Measurements from ENCODE around the gene RARG.

The RARG gene

DNA sequence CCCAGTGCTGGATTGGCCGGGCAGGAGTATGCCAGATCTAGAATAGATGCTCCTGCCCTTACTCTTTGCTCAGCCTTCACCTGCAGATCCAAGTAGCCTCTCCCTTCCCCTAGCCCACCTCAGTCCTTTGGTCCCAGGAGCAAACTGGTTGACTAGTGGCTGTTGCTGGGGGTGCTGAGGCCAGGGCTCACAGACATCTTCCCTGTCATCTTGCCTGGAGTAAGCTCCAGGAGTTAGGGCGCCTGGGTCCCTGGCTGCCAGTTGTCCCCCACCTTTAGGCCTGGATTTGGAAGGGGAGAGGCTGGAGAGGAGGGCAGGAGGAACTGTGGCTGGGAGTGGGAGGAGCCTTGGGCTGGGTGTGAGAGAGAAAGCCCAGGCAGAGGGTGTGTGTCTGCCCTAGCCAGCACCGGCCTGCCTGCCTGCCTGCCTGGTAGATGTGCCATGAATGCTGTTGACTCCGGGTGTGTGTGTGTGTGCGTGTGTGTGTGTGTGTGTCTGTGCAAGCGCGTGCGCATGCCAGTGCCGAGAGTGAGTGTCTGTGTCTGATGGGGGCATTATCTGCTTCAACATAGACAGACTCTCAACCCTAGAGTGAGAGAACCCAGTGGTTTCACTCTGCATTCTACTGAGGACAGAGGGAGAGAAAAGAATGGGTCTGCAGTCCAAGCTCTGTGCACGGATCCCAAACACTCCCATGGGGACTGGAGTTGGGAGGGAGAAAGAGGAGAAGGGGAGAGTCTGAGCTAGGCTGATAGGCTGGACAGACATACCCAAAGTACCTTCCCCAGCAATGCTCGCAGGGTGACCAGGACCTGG lies 845 bp upstream of the RARG start:
- H3K9me3 Mint-ChIP-seq: no peaks in the 10 kb centered on the region
- H3K27ac Mint-ChIP-seq: peak overlapping the region; percentile 55
- H3K4me3 Mint-ChIP-seq: peak overlapping the region; percentile 87
- no peaks in the 10 kb centered on the region for H3K27me3 Mint-ChIP-seq
- H3K4me1 Mint-ChIP-seq: peaks cover 71% of the 10 kb centered on the region
- H3K36me3 Mint-ChIP-seq: no peaks in the 10 kb centered on the region

DNA sequence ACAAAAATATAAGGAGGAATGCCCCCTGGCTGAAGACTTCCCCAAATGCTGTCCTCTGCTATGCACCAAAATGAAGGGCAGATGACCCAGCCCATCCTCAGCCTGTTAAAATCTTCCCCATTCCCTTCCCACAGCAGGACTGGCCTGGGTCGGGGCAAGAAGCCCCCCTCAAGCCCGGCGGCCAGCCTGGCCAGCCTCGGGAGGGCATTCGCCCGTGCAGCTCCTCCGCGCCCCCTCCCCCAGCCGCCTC lies 413 bp downstream of the RARG start:
- no peak overlapping the region for H3K27ac Mint-ChIP-seq
- H3K4me1 Mint-ChIP-seq: peaks cover 66% of the 10 kb centered on the region
- no peaks in the 10 kb centered on the region for H3K36me3 Mint-ChIP-seq
- H3K27me3 Mint-ChIP-seq: no peaks in the 10 kb centered on the region
- no peaks in the 10 kb centered on the region for H3K9me3 Mint-ChIP-seq
- H3K4me3 Mint-ChIP-seq: peak overlapping the region; percentile 42

DNA sequence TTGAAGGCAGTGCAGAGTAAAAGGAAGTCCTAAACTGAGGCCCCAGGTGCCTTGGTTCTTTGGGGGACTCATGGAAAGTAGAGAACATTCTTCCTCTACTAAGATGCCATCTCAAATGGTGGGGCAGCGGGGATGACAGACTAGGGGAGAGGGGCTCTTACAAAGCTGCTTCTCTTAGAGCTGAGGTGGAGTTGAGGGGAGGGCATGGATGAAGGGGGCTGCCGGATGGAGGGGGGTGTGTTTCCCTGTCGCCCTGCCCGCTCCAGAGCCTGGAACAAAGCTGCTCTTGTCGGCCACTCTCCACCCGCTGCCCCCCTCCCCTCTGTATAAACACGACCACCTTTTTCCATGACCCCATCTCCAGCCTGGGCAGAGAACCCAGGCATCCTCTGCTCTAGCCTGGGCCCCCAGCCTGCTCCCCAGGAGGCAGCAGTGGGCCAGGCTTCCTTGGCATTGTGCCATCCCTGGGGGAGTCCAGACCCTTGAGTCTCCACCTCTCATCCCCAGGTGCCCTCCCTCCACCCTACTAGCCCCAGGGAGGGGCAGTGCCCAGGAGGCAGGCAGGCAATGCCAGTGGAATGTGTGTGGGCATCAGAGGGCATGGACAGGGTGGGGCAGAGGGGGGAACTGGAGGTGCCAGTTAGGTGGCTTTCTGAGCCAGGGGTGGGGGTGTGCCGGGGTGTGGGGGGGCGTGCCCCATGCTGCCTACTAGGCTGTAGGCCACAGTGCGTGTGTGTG lies 1.7 kb downstream of the RARG start:
- no peaks in the 10 kb centered on the region for H3K36me3 Mint-ChIP-seq
- peaks cover 62% of the 10 kb centered on the region for H3K4me1 Mint-ChIP-seq
- no peaks in the 10 kb centered on the region for H3K9me3 Mint-ChIP-seq
- peak overlapping the region; percentile 58 for H3K4me3 Mint-ChIP-seq
- no peaks in the 10 kb centered on the region for H3K27me3 Mint-ChIP-seq
- no peak overlapping the region for H3K27ac Mint-ChIP-seq

DNA sequence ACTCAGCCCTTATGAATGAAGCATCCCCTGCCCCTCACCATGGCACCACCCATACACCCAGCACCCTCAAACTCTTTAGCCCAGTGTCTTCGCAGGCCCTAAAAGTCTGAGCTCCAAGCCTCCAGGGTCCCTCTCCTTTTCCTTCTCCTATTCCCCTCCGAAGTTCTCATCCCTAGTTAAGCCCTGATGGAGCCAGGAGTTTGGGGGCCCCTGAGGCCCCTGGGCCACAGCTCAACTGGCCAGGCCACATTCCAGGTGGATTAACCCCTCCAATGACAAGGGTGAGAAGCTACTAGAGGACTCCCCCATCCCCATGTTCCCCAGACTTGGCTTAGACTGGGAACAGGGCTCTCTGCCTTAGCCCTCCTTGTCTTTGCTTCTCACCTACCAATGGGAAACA lies 2.6 kb downstream of the RARG start:
- Mint-ChIP-seq H3K4me3 (no peak overlapping the region), H3K36me3 (no peaks in the 10 kb centered on the region), H3K27me3 (no peaks in the 10 kb centered on the region), H3K27ac (peak overlapping the region; percentile 69), H3K9me3 (no peaks in the 10 kb centered on the region), H3K4me1 (peaks cover 68% of the 10 kb centered on the region)

DNA sequence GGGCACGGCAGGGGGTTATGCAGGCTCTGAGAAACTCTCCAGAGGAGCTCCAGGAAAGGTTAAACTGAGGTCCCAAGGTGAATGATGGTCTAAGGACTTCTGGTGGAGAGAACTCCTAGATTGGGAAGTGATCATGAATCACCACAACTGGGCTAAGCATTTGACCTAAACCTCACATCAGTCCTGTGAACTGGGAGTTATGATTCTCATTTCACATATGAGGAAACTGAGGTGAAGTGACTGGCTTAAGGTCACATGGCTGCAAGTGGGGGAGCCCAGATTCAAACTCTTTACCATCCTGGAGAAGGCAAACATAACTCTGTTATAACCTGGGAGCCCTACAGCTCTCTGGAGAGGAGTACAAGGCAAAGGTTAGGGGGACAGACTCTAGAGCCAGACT lies 4.2 kb downstream of the RARG start:
- Mint-ChIP-seq H3K36me3 (no peaks in the 10 kb centered on the region), H3K9me3 (no peaks in the 10 kb centered on the region), H3K27me3 (no peaks in the 10 kb centered on the region), H3K27ac (no peak overlapping the region), H3K4me1 (peaks cover 72% of the 10 kb centered on the region), H3K4me3 (no peak overlapping the region)

DNA sequence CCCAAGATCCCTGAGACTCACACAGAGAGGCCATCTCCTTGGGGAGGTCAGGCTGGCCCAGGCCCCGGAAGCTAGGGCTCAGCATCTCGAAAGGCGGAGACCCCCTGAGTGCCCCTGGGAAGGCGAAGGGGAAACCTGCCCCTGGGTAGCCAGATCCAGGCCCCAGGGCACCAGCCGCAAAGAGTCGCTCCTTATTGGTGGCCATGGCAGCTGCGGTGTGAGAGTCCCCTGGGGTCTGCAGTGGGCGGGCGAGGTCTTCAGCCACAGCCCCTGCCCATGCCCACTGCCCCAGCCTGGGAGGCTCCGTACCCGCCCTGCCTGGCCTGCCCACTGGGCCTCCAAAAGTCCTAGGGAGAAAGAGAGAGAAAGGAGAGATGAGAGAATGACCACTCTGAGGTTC lies 4.7 kb downstream of the RARG start:
- no peaks in the 10 kb centered on the region for H3K27me3 Mint-ChIP-seq
- no peak overlapping the region for H3K4me3 Mint-ChIP-seq
- H3K4me1 Mint-ChIP-seq: peaks cover 72% of the 10 kb centered on the region
- H3K27ac Mint-ChIP-seq: no peak overlapping the region
- no peaks in the 10 kb centered on the region for H3K36me3 Mint-ChIP-seq
- no peaks in the 10 kb centered on the region for H3K9me3 Mint-ChIP-seq

DNA sequence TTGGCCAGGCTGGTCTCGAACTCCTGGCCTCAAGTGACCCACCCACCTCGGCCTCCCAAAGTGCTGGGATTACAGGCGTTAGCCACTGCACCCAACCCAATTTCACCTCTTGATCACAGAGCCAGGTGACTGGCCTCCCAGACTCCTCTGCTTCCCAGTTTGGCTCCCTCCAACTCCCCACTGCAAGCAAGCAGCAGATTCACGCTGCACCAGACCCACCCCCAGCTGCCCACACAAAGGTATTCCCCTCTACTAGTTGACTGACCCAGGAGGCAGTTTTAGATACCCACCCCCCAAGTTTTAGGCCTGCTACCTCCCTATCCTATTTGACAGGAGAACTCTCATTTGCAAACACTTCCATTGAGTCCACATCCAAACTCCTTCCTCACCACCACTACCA lies 5.2 kb downstream of the RARG start:
- Mint-ChIP-seq H3K27me3 (no peaks in the 10 kb centered on the region), H3K27ac (no peak overlapping the region), H3K4me1 (peaks cover 75% of the 10 kb centered on the region), H3K4me3 (no peak overlapping the region), H3K9me3 (no peaks in the 10 kb centered on the region), H3K36me3 (no peaks in the 10 kb centered on the region)

DNA sequence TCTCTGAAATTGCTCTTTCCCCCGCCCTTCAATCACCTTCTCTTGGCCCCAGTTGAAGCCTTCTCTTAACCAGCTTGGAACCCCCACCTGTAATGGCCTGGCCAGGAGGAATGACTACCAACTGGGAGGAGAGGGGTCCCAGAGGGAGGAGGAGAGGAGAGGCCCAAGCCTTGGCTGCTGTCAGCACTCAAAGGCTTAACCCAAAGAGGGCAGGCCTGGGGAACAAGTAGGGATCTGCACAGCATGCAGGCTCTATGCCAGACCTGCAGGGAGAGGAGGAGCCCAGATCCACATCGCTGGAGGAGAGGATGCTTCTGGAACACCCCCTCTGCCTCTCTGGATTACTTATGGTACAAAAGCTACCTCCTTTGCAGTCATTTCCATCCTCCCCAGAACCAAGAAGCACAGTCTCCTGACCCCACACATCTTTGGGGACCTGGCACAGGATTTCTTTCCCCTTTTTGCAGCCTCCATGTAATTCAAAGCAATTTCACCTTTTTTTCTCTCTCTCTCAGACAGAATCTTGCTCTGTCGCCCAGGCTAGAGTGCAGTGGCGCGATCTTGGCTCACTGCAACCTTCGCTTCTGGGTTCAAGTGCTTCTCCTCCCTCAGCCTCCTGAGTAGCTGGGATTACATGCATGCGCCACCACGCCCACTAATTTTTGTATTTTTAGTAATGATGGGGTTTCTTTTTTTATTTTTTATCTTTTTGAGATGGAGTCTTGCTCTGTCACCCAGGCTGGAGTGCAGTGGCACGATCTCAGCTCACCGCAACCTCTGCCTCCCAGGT lies 6.2 kb downstream of the RARG start:
- no peak overlapping the region for H3K4me3 Mint-ChIP-seq
- H3K9me3 Mint-ChIP-seq: no peaks in the 10 kb centered on the region
- peak overlapping the region; percentile 60 for H3K27ac Mint-ChIP-seq
- H3K4me1 Mint-ChIP-seq: peaks cover 71% of the 10 kb centered on the region
- no peaks in the 10 kb centered on the region for H3K27me3 Mint-ChIP-seq
- no peaks in the 10 kb centered on the region for H3K36me3 Mint-ChIP-seq

DNA sequence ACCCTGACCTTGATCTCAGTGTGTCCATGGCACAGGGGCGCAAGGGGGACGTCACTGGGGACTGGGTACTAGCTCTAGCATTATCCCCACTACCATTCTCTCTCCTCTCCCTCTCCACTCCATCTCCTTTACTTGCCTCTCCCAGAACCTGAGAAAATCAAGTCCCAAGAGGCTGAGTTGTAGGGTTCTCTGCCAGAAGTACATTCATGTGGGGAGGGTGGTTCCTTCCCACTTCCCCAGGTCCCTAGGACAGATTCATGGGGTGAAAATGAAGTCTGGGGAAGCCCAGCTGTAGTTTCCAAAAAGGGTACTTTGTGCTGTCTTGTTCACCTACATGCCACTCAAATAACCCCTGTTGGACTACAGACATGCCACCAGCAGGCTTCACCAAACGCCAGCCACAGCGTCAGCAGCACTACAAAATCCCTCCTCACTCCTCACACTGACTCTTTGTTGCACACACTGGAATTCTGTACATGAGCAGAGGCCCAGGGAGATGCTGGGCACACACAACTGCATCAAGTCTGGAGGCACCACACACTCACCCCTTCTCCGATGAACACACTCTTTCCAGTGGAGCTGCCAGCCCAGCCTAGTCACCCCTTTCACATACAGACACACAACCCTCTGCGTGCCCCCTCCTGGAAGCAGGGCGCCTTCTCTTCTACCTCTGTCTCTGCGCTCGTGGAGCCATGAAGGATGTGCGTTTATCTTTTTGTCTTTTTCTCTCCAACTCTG lies 6.9 kb downstream of the RARG start:
- Mint-ChIP-seq H3K9me3 (no peaks in the 10 kb centered on the region), H3K27ac (peak overlapping the region; percentile 71), H3K27me3 (no peaks in the 10 kb centered on the region), H3K36me3 (no peaks in the 10 kb centered on the region), H3K4me1 (peaks cover 68% of the 10 kb centered on the region), H3K4me3 (peak overlapping the region; percentile 3)

DNA sequence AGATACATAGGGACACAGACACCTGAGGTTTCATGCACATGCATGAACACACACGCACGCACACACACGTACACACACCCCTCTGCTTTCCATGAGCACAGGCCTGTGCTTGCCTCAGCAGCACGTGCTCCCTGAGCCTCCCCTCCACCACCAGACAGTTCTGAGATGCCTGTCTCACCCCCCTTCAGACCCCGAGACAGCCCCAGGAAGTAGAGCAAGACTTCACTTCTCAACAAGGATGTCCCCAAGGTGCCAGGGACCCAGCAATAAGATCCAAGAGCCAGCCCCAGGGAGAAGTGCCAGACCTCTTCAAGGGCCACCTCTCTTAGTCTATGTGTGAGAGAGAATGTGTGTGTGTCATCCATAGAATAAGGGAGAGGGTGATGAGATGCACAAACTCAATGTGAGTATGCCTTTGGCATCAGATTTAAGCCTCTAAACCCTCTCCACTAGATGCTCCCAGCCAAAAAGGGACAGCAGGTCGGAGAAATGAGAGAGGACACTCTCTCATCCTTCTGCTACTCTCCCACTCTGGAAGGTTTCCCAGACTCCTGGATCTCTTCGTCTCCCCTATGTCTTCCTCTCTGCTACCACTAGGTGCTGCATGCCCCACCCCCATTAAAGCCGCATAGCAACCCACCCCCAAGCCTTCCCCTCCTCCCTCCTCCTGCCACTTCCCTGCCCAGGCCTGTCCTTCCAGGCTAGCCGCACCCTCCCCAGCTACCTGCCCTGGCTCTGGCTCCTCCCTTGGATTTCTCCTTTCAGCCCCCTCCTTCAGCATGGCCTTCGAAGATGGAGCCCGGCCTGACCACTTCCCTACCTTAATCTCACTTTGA lies 7.7 kb downstream of the RARG start:
- peaks cover 65% of the 10 kb centered on the region for H3K4me1 Mint-ChIP-seq
- no peaks in the 10 kb centered on the region for H3K9me3 Mint-ChIP-seq
- H3K27me3 Mint-ChIP-seq: no peaks in the 10 kb centered on the region
- peak overlapping the region; percentile 53 for H3K4me3 Mint-ChIP-seq
- no peaks in the 10 kb centered on the region for H3K36me3 Mint-ChIP-seq
- H3K27ac Mint-ChIP-seq: peak overlapping the region; percentile 71

DNA sequence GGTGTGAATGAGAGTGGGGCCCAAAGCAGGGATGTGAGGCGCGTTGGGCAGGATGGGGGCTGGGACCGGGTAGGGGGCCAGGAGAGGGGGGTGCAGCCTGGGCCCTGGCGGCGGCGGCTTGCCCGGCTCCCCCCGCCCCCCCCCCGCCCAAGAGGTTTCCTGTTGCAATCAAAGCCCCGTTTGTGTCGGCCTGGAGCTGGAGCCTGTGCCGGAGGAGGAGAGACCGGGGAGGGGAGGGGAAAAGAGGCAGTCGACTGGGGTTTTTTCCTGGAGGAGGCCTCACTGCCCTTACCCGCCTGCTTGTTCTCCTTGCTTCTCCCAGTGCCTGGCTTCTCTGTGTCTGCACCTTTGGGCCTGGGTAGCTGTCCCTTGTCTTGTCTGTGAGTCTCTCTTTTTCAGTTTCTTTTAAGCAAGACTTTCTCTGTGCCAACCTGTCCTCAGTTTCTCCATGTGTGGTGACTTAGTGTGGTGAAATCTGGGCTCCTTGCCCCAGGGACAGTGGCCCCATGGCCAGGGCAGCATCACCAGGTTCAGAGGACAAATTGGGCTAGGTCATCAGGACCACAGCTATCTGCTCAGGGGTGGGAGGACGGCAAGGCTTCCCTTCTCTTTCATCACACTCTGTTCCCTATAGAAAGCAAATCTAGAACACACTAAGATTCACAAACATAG lies 8.5 kb downstream of the RARG start:
- Mint-ChIP-seq H3K4me1 (peaks cover 69% of the 10 kb centered on the region), H3K27me3 (no peaks in the 10 kb centered on the region), H3K4me3 (peak overlapping the region; percentile 53), H3K9me3 (no peaks in the 10 kb centered on the region), H3K27ac (peak overlapping the region; percentile 14), H3K36me3 (no peaks in the 10 kb centered on the region)

DNA sequence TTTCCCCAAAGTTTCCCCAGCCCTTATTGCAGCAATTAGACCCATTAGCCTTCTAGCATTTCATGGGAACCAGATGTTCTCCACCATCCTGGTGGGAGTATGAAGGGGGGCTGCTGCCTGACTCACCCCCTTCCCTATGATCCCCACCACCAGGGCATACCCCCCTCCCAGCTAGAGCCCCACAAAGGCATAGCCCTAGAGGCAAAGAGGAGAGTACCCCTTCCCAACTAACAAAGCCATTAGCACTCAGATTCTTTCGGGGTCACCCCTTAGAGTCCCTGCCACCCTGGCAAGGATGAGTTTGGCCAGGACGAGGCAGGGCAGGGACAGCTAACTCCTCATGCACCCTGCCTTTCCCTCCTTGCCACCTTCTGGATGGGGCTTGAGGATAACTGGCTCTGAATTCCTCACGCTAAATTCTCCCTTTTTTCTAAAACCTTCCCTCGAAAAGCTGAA lies 9.2 kb downstream of the RARG start:
- Mint-ChIP-seq H3K27me3 (no peaks in the 10 kb centered on the region), H3K36me3 (no peaks in the 10 kb centered on the region), H3K27ac (peak overlapping the region; percentile 41), H3K9me3 (no peaks in the 10 kb centered on the region), H3K4me3 (peak overlapping the region; percentile 68), H3K4me1 (peaks cover 72% of the 10 kb centered on the region)

DNA sequence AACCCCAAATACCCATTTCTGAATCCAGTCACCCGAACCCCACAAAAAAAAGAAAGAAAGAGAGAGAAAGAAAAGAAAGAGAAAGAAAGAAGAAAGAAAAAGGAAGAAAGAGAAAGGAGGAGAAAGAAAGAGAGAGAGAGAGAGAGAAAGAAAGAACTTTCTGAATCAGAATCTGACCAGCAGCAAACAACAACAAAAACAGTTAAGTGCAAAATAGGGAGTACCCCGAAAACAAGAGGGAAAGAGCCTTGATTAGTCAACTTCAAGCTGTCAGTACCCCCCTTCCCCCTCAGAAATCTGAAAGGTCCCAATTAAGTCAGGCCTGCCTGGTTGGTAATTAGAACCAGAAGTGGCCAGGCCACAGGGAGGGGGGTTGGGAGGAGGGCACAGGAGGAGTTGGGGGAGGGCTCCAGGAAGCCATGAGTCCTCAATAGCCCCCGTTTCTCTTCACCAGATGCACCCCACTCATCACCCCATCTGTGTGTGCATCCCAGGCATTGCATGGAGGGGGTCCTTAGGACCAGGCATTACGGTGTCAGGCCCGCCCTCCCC lies 9.8 kb downstream of the RARG start:
- H3K9me3 Mint-ChIP-seq: no peaks in the 10 kb centered on the region
- peak overlapping the region; percentile 79 for H3K4me3 Mint-ChIP-seq
- no peaks in the 10 kb centered on the region for H3K27me3 Mint-ChIP-seq
- peaks cover 77% of the 10 kb centered on the region for H3K4me1 Mint-ChIP-seq
- no peaks in the 10 kb centered on the region for H3K36me3 Mint-ChIP-seq
- H3K27ac Mint-ChIP-seq: peak overlapping the region; percentile 79

Data from activated naive CD4-positive, alpha-beta T cell treated with anti-CD3 and anti-CD28 coated beads, Interleukin-2, amount 50 U/mL, for 24 hours (primary cell).